Measurements from ENCODE around the gene MRPL36. TPM values are rescaled to one million over a fixed set of nuclear protein-coding genes. Genes with fewer than 3 reads are reported as not detected.

MRPL36 gene
- total and polyA plus RNA-seq, 2 donors from 2014 or later, result 29.6 to 96.7 TPM

DNA sequence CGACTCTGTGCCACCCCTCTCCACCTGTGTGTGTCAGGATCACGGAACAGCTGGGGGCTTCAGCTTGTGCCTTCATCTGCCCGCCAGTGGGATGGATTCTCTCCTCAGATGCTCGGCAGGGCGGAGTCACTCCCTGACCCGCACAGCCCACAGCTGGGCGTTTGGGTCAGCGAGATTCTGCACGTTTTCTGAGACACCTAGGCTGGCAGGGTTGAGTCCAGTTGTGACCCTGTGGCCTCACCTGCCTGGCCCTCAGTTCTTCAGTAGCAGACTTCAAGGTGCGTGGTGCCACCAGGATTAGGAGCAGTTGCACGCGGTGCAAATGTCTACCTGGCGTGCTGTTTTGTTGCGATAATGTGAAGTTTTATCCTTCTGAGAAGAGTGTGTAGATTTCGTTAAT is 6.6 kb upstream of the MRPL36 start:
- Histone ChIP-seq H3K9me3 (ENCODE audit: control insufficient read depth in 2 of 3, insufficient read depth in 1 of 3, low read length in 3 of 3) (no peaks in the 10 kb centered on the region), H3K4me1 (ENCODE audit: control insufficient read depth in 2 of 3, insufficient read depth in 2 of 3, low read depth in 1 of 3, low read length in 3 of 3) (peaks cover 0 to 8% (median 0%) of the 10 kb centered on the region in 3 donors), H3K27me3 (ENCODE audit: control insufficient read depth, insufficient read depth, low read length) (no peaks in the 10 kb centered on the region), H3K4me3 (ENCODE audit: low read length in 3 of 3) (no peak overlapping the region), H3K9ac (ENCODE audit: low read length in 3 of 3) (no peak overlapping the region), H3K27ac (ENCODE audit: low read depth in 2 of 2, low read length in 2 of 2) (no peak overlapping the region), H3K36me3 (ENCODE audit: control insufficient read depth in 2 of 3, insufficient read depth in 3 of 3, low read length in 3 of 3) (peaks cover 11 to 56% (median 34%) of the 10 kb centered on the region in 3 donors)
- TF ChIP-seq, protein P1, sequence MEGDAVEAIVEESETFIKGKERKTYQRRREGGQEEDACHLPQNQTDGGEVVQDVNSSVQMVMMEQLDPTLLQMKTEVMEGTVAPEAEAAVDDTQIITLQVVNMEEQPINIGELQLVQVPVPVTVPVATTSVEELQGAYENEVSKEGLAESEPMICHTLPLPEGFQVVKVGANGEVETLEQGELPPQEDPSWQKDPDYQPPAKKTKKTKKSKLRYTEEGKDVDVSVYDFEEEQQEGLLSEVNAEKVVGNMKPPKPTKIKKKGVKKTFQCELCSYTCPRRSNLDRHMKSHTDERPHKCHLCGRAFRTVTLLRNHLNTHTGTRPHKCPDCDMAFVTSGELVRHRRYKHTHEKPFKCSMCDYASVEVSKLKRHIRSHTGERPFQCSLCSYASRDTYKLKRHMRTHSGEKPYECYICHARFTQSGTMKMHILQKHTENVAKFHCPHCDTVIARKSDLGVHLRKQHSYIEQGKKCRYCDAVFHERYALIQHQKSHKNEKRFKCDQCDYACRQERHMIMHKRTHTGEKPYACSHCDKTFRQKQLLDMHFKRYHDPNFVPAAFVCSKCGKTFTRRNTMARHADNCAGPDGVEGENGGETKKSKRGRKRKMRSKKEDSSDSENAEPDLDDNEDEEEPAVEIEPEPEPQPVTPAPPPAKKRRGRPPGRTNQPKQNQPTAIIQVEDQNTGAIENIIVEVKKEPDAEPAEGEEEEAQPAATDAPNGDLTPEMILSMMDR (IDR thresholded peaks at IDR 0.05; ENCODE audit: borderline replicate concordance, extremely low read depth, insufficient read depth), result no peak
- FAIRE-seq (no peak), DNase-seq (no peak)
- intact Hi-C loops (cut with DNase I), result no loop called here

DNA sequence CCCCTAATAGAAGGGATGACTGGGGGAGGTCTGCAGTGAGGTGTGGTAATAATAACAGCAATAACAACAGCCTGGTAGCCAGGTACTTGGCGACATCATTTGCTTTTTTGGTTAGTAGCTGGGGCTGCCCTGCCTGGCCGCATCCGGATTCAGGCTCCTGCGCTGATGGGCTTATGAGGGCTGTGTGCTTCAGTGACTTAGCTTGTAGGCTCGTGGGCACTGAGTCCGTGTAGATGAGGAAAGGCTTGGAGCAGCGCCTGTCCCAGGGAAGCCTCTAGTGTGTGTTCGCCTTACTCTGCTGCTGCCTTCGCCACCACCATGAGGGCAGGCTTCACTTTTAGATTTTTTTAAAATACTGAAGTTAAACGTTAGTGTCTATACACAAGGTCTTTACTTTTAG is 6.1 kb upstream of the MRPL36 start:
- DNase-seq, result no peak
- TF ChIP-seq, protein P1 (IDR thresholded peaks at IDR 0.05; ENCODE audit: borderline replicate concordance, extremely low read depth, insufficient read depth), result no peak
- Histone ChIP-seq H3K4me3 (ENCODE audit: low read length in 3 of 3) (no peak overlapping the region), H3K36me3 (ENCODE audit: control insufficient read depth in 2 of 3, insufficient read depth in 3 of 3, low read length in 3 of 3) (peaks cover 11 to 51% (median 34%) of the 10 kb centered on the region in 3 donors), H3K27me3 (ENCODE audit: control insufficient read depth, insufficient read depth, low read length) (no peaks in the 10 kb centered on the region), H3K27ac (ENCODE audit: low read depth in 2 of 2, low read length in 2 of 2) (no peak overlapping the region), H3K4me1 (ENCODE audit: control insufficient read depth in 2 of 3, insufficient read depth in 2 of 3, low read depth in 1 of 3, low read length in 3 of 3) (peaks cover 0 to 8% (median 1%) of the 10 kb centered on the region in 3 donors), H3K9ac (ENCODE audit: low read length in 3 of 3) (no peak overlapping the region), H3K9me3 (ENCODE audit: control insufficient read depth in 2 of 3, insufficient read depth in 1 of 3, low read length in 3 of 3) (no peaks in the 10 kb centered on the region)
- no peak for FAIRE-seq
- intact Hi-C loops (cut with DNase I), result no loop called here

DNA sequence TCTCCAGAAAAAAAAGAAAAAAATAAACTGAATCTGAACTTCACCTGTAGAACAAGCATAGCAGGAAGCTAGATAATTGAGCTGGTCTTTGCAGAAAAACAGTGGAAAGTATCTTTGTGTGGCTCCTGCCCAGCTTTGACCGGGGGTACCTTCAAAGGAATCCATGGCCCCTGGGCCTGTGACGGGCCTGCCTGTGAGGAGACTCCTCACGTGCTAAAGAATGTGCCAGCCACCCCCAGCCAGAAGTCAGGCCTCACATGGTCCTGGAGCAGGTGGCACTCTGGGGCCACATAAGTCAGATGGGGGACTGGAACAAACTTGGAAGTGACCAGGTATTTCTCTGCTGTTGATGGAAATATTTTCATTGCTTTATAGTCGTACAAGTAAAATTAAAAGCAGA is 5.7 kb upstream of the MRPL36 start:
- H3K4me3 ChIP-seq (ENCODE audit: low read length in 3 of 3), result no peak overlapping the region
- intact Hi-C loops (cut with DNase I), result no loop called here
- H3K36me3 ChIP-seq (ENCODE audit: control insufficient read depth in 2 of 3, insufficient read depth in 3 of 3, low read length in 3 of 3), result peaks cover 11 to 47% (median 34%) of the 10 kb centered on the region in 3 donors
- DNase-seq (no peak), FAIRE-seq (no peak)
- no peaks in the 10 kb centered on the region for H3K27me3 ChIP-seq (ENCODE audit: control insufficient read depth, insufficient read depth, low read length)
- H3K9me3 ChIP-seq (ENCODE audit: control insufficient read depth in 2 of 3, insufficient read depth in 1 of 3, low read length in 3 of 3), result no peaks in the 10 kb centered on the region
- peaks cover 0 to 8% (median 5%) of the 10 kb centered on the region in 3 donors for H3K4me1 ChIP-seq (ENCODE audit: control insufficient read depth in 2 of 3, insufficient read depth in 2 of 3, low read depth in 1 of 3, low read length in 3 of 3)
- TF ChIP-seq, protein P1 (IDR thresholded peaks at IDR 0.05; ENCODE audit: borderline replicate concordance, extremely low read depth, insufficient read depth), result no peak
- H3K27ac ChIP-seq (ENCODE audit: low read depth in 2 of 2, low read length in 2 of 2), result no peak overlapping the region
- no peak overlapping the region for H3K9ac ChIP-seq (ENCODE audit: low read length in 3 of 3)
